ENCODE data around the gene HOTAIR. TPM values are rescaled to one million over a fixed set of nuclear protein-coding genes. Genes with fewer than 3 reads are reported as not detected.

The HOTAIR gene
- total RNA-seq, 2 donors from 2014 or later: 0.28 TPM; not detected in 1

GRCh38 chr12:53965281-53966084 is 9.3 kb downstream of the HOTAIR start:
- TF ChIP-seq POLR2AphosphoS5 (IDR thresholded peaks at IDR 0.05) (no peak), CTCF (IDR thresholded peaks at IDR 0.05) (no peak)
- intact Hi-C loops (cut with DNase I): no loop called here

GRCh38 chr12:53964315-53964713 is 10.4 kb downstream of the HOTAIR start:
- no peaks in the 10 kb centered on the region for H3K9me3 ChIP-seq
- H3K36me3 ChIP-seq: no peaks in the 10 kb centered on the region
- DNase-seq (ENCODE audit: low spot score): no peak
- TF ChIP-seq CTCF (IDR thresholded peaks at IDR 0.05) (no peak), POLR2A (IDR thresholded peaks at IDR 0.05) (no peak), POLR2AphosphoS5 (IDR thresholded peaks at IDR 0.05) (no peak)
- peaks cover 57% of the 10 kb centered on the region for H3K27me3 ChIP-seq (replicated peaks; ENCODE audit: insufficient read depth)
- no peak overlapping the region for H3K27ac ChIP-seq
- H3K4me1 ChIP-seq (replicated peaks): no peaks in the 10 kb centered on the region
- 39% methylated on average over 2 of the region's 2 CpGs for whole genome bisulfite sequencing
- H3K4me3 ChIP-seq: no peak overlapping the region
- intact Hi-C loops (cut with DNase I): no loop called here

More at GRCh38 chr12:53965281-53966084, 9.3 kb downstream of the HOTAIR start:
- Histone ChIP-seq H3K4me1 (replicated peaks) (no peaks in the 10 kb centered on the region), H3K27me3 (replicated peaks; ENCODE audit: insufficient read depth) (peaks cover 57% of the 10 kb centered on the region), H3K4me3 (no peak overlapping the region), H3K27ac (no peak overlapping the region), H3K9me3 (no peaks in the 10 kb centered on the region), H3K36me3 (no peaks in the 10 kb centered on the region)
- no peak for DNase-seq (ENCODE audit: low spot score)
- WGBS: 8% methylated on average over 18 of the region's 18 CpGs

- Histone ChIP-seq H3K4me3 (no peak overlapping the region), H3K27ac (no peak overlapping the region), H3K27me3 (replicated peaks; ENCODE audit: insufficient read depth) (peaks cover 54% of the 10 kb centered on the region), H3K4me1 (replicated peaks) (no peaks in the 10 kb centered on the region), H3K36me3 (no peaks in the 10 kb centered on the region), H3K9me3 (no peaks in the 10 kb centered on the region)
- no peak for TF ChIP-seq CTCF (IDR thresholded peaks at IDR 0.05)
- intact Hi-C loops (cut with DNase I): no loop called here
- WGBS: 26% methylated on average over 38 of the region's 38 CpGs
- no peak for DNase-seq (ENCODE audit: low spot score)
Observed at GRCh38 chr12:53963434-53964314, 11.1 kb downstream of the HOTAIR start.

- WGBS: 63% methylated on average over 7 of the region's 7 CpGs
- intact Hi-C loops (cut with DNase I): no loop called here
- H3K27ac ChIP-seq: no peak overlapping the region
Observed at GRCh38 chr12:53963005-53963404, 11.7 kb downstream of the HOTAIR start.

More at GRCh38 chr12:53963005-53963404, 11.7 kb downstream of the HOTAIR start:
- TF ChIP-seq CTCF (IDR thresholded peaks at IDR 0.05) (no peak), POLR2AphosphoS5 (IDR thresholded peaks at IDR 0.05) (no peak), POLR2A (IDR thresholded peaks at IDR 0.05) (no peak)
- H3K36me3 ChIP-seq: no peaks in the 10 kb centered on the region
- H3K4me1 ChIP-seq (replicated peaks): no peaks in the 10 kb centered on the region
- H3K9me3 ChIP-seq: no peaks in the 10 kb centered on the region
- DNase-seq (ENCODE audit: low spot score): no peak
- H3K4me3 ChIP-seq: no peak overlapping the region
- peaks cover 60% of the 10 kb centered on the region for H3K27me3 ChIP-seq (replicated peaks; ENCODE audit: insufficient read depth)
